K562 (cell line): ENCODE data around the gene ZNF689. TPM values are rescaled to one million over a fixed set of nuclear protein-coding genes. Genes with fewer than 3 reads are reported as not detected.

Source experiments
- BACH1 ChIP-seq: fragments of 200-800 bp; sonication (Bioruptor generic); IDR thresholded peaks from 2 replicates; pipeline ENCODE4 v1.6.1; 2016; ENCODE audit warnings: missing genetic modification characterization, missing compliant biosample characterization
- BHLHE40 ChIP-seq: IDR thresholded peaks from 2 replicates; pipeline ENCODE4 v1.6.1; 2011; ENCODE audit warnings: low read length, improper control_type of control experiment
- FOS ChIP-seq: IDR thresholded peaks from 3 replicates; pipeline ENCODE4 v1.6.1; 2011; ENCODE audit not compliant: insufficient read length; ENCODE audit errors: extremely low read depth
- GTF2A2 ChIP-seq: IDR thresholded peaks from 2 replicates; pipeline ENCODE4 v1.6.1; 2016; ENCODE audit warnings: mild to moderate bottlenecking, missing genetic modification characterization, missing compliant biosample characterization
- HDAC8 ChIP-seq: fragments of 450-650 bp; IDR thresholded peaks from 2 replicates; pipeline ENCODE4 v1.6.1; 2016; ENCODE audit warnings: mild to moderate bottlenecking, missing genetic modification characterization, moderate library complexity, missing compliant biosample characterization
- KHSRP ChIP-seq: fragments of 450-650 bp; IDR thresholded peaks from 2 replicates; pipeline ENCODE4 v1.6.1; 2017
- MYNN ChIP-seq, 2 experiments: sonication (generic); formaldehyde crosslinking in 1 of 2; IDR thresholded peaks; 2 replicates each; pipeline versions ENCODE4 v1.5.0 to v1.6.1; 2016 to 2020; ENCODE audit warnings: antibody characterized with exemption in 1 of 2, missing genetic modification reagents in 1 of 2
- PHB ChIP-seq: fragments of 250-450 bp; sonication (Bioruptor Pico); IDR thresholded peaks from 2 replicates; pipeline ENCODE4 v1.5.0; 2021
- RHOXF2B ChIP-seq: fragments of 250-450 bp; sonication (Bioruptor Pico); conservative IDR thresholded peaks from 2 replicates; pipeline ENCODE4 v1.5.1; 2021
- SIRT6 ChIP-seq: IDR thresholded peaks from one replicate; pipeline ENCODE4 v1.6.1; 2012; ENCODE audit warnings: low read depth, mild to moderate bottlenecking, control low read depth, inconsistent platforms, low read length, moderate library complexity
- SNIP1 ChIP-seq: fragments of 450-650 bp; IDR thresholded peaks from 2 replicates; pipeline ENCODE4 v1.7.1; 2017; ENCODE audit warnings: low read depth, mild to moderate bottlenecking
- TCF7 ChIP-seq: sonication (generic); IDR thresholded peaks from 2 replicates; pipeline ENCODE4 v1.6.1; 2016; ENCODE audit warnings: antibody characterized with exemption, borderline replicate concordance
- ZKSCAN3 ChIP-seq: fragments of 250-450 bp; sonication (Bioruptor Pico); IDR thresholded peaks from 2 replicates; pipeline ENCODE4 v1.4.0; 2020
- ZNF134 ChIP-seq: fragments of 250-450 bp; sonication (Bioruptor Pico); conservative IDR thresholded peaks from 2 replicates; pipeline ENCODE4 v1.4.0; 2020
- ZNF561 ChIP-seq: fragments of 450-650 bp; formaldehyde crosslinking; conservative IDR thresholded peaks from 2 replicates; pipeline ENCODE4 v1.4.0; 2020; ENCODE audit warnings: mild to moderate bottlenecking, moderate library complexity
- ZNF583 ChIP-seq: fragments of 250-450 bp; sonication (Bioruptor Pico); IDR thresholded peaks from 2 replicates; pipeline ENCODE4 v1.4.0; 2020
- ZNF707 ChIP-seq: fragments of 250-450 bp; sonication (Bioruptor Pico); conservative IDR thresholded peaks from 2 replicates; pipeline ENCODE4 v1.8.0; 2022; ENCODE audit warnings: inconsistent platforms, mild to moderate bottlenecking, moderate library complexity
- ZNF764 ChIP-seq: fragments of 250-450 bp; sonication (Bioruptor Pico); IDR thresholded peaks from 2 replicates; pipeline ENCODE4 v1.4.0; 2020; ENCODE audit warnings: low read depth, mild to moderate bottlenecking, moderate library complexity
- polyA plus RNA-seq, 8 experiments: library from polyadenylated mRNA; depleted of rRNA in 4 of 8; stranded (reverse) in 5 of 8; unstranded in 3 of 8; fragments of >200 nt; fragmentation: Nextera tagmentation in 2 of 8; fragmentation: Illumina TruSeq in 1 of 8; extraction: Ambion mirVana in 2 of 8; extraction: Trizol in 1 of 8; gene quantifications; 2 replicates each; pipeline versions ENCODE4 v1.2.1 to v1.2.3, GENCODE V29; 2011 to 2014; ENCODE audit warnings: inconsistent platforms in 1 of 8, missing spikeins in 1 of 8
- total RNA-seq, 7 experiments: library from RNA; depleted of rRNA in 6 of 7; stranded (reverse); fragments of >200 nt in 6 of 7; fragmentation: Illumina TruSeq in 2 of 7; extraction: Trizol in 2 of 7; gene quantifications; 2 replicates each; pipeline versions ENCODE4 v1.2.1 to v1.2.3, GENCODE V29; 2011 to 2021; ENCODE audit warnings: low replicate concordance in 1 of 7
- TF ChIP-seq, protein P1 (sequence below): fragments of 250-450 bp; sonication (Bioruptor Pico); IDR thresholded peaks from 2 replicates; pipeline ENCODE4 v1.8.0; 2022; ENCODE audit warnings: inconsistent platforms, mild to moderate bottlenecking, moderate library complexity, borderline replicate concordance
- TF ChIP-seq, protein P2 (sequence below): sonication (generic); formaldehyde crosslinking; IDR thresholded peaks from 2 replicates; pipeline ENCODE4 v1.8.1; 2023; ENCODE audit warnings: mild to moderate bottlenecking, missing genetic modification reagents, moderate library complexity
- TF ChIP-seq, protein P3 (sequence below): fragments of 200-400 bp; formaldehyde crosslinking; IDR thresholded peaks from 2 replicates; pipeline ENCODE4 v1.6.1; 2017; ENCODE audit warnings: mild to moderate bottlenecking, low read depth, low read length, moderate library complexity
- TF ChIP-seq, protein P4 (sequence below): fragments of 250-450 bp; sonication (Bioruptor Pico); IDR thresholded peaks from 2 replicates; pipeline ENCODE4 v1.4.0; 2020; ENCODE audit warnings: mild to moderate bottlenecking, moderate library complexity, borderline replicate concordance

The ZNF689 gene
- total and polyA plus RNA-seq, 9 of the 15 experiments (the other 6 are each of a cell fraction or from before 2014, with no cell fraction given) = 5.4 to 15.4 (median 10.8) TPM

DNA sequence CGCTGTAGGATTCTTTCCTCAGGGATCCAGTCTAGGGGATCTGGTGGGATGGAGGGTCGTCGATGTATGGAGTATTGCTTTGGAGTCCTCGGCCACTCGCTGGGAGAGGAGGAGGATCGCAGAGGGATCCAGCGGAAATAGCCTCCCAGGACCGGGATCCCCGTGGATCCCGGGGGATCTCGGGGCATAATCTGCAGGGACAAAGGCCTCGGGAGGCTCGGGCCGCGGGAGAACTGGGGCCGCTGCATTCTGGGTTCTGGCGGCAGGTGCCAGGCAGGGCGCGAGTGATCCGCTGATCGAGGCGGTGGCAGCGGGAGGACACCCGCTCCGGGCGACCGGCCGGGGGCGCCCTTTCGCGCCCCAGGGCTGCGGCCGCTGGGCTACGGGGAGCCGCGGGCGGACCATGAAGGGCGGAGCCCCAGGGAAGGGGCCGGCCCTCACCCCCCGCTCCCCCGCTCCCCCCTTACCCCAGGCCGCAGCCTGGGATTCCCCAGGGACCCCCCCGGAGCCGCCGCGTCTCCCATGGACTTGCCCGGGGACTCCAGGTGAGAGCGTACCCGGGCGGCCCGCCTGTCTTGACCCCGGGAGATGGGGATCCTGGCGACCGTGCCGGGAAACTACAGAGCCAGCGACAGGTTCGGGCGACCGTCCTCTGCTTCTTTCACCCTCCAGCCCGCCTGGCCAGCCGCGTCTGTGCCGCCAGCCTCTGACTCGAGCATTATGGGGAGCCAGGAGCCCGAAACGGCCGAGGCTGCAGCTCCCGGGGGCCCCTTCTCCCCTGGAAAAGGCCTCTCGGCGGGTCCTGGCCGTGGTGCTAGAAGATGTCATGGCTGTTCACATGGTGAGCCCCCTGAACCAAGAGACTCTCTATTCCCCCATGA, 41.2 kb upstream of the ZNF689 start (continued):
- TF ChIP-seq, protein P1, sequence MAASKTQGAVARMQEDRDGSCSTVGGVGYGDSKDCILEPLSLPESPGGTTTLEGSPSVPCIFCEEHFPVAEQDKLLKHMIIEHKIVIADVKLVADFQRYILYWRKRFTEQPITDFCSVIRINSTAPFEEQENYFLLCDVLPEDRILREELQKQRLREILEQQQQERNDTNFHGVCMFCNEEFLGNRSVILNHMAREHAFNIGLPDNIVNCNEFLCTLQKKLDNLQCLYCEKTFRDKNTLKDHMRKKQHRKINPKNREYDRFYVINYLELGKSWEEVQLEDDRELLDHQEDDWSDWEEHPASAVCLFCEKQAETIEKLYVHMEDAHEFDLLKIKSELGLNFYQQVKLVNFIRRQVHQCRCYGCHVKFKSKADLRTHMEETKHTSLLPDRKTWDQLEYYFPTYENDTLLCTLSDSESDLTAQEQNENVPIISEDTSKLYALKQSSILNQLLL (CRISPR knock-in tag) = no peak
- TF ChIP-seq RHOXF2B (CRISPR knock-in tag) (no peak), GTF2A2 (no peak), BACH1 (tag) (no peak), HDAC8 (tag) (peak; percentile 47; the same call in 1 of the 2 replicates), FOS (no peak), BHLHE40 (no peak), ZNF583 (0 out of 2 replicates have a peak, but pooled peaks have one; percentile 44), ZNF707 (no peak), ZNF561 (CRISPR knock-in tag) (no peak), ZNF764 (0 out of 2 replicates have a peak, but pooled peaks have one; percentile 43), ZKSCAN3 (CRISPR knock-in tag) (no peak), SNIP1 (no peak), ZNF134 (CRISPR knock-in tag) (no peak), TCF7 (no peak), KHSRP (no peak), MYNN (IDR thresholded peaks at IDR 0.05) (peak; percentile 42; the same call in 1 of the 2 replicates), MYNN (CRISPR knock-in tag; IDR thresholded peaks at IDR 0.05) (no peak), PHB (CRISPR knock-in tag) (0 out of 2 replicates have a peak, but pooled peaks have one; percentile 35), SIRT6 (no peak)
- TF ChIP-seq, protein P2, sequence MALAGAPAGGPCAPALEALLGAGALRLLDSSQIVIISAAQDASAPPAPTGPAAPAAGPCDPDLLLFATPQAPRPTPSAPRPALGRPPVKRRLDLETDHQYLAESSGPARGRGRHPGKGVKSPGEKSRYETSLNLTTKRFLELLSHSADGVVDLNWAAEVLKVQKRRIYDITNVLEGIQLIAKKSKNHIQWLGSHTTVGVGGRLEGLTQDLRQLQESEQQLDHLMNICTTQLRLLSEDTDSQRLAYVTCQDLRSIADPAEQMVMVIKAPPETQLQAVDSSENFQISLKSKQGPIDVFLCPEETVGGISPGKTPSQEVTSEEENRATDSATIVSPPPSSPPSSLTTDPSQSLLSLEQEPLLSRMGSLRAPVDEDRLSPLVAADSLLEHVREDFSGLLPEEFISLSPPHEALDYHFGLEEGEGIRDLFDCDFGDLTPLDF (CRISPR knock-in tag) = no peak; the same call in 1 of the 2 replicates
- TF ChIP-seq, protein P3, sequence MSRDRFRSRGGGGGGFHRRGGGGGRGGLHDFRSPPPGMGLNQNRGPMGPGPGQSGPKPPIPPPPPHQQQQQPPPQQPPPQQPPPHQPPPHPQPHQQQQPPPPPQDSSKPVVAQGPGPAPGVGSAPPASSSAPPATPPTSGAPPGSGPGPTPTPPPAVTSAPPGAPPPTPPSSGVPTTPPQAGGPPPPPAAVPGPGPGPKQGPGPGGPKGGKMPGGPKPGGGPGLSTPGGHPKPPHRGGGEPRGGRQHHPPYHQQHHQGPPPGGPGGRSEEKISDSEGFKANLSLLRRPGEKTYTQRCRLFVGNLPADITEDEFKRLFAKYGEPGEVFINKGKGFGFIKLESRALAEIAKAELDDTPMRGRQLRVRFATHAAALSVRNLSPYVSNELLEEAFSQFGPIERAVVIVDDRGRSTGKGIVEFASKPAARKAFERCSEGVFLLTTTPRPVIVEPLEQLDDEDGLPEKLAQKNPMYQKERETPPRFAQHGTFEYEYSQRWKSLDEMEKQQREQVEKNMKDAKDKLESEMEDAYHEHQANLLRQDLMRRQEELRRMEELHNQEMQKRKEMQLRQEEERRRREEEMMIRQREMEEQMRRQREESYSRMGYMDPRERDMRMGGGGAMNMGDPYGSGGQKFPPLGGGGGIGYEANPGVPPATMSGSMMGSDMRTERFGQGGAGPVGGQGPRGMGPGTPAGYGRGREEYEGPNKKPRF = no peak
- TF ChIP-seq, protein P4, sequence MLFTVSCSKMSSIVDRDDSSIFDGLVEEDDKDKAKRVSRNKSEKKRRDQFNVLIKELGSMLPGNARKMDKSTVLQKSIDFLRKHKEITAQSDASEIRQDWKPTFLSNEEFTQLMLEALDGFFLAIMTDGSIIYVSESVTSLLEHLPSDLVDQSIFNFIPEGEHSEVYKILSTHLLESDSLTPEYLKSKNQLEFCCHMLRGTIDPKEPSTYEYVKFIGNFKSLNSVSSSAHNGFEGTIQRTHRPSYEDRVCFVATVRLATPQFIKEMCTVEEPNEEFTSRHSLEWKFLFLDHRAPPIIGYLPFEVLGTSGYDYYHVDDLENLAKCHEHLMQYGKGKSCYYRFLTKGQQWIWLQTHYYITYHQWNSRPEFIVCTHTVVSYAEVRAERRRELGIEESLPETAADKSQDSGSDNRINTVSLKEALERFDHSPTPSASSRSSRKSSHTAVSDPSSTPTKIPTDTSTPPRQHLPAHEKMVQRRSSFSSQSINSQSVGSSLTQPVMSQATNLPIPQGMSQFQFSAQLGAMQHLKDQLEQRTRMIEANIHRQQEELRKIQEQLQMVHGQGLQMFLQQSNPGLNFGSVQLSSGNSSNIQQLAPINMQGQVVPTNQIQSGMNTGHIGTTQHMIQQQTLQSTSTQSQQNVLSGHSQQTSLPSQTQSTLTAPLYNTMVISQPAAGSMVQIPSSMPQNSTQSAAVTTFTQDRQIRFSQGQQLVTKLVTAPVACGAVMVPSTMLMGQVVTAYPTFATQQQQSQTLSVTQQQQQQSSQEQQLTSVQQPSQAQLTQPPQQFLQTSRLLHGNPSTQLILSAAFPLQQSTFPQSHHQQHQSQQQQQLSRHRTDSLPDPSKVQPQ (CRISPR knock-in tag) = no peak
